ENCODE results near the gene METTL25B. TPM values are rescaled to one million over a fixed set of nuclear protein-coding genes. Genes with fewer than 3 reads are reported as not detected.
A peak's percentile ranks its signal among the peaks of the same experiment; 100 is the strongest.

METTL25B gene
- total and polyA plus RNA-seq, 10 of the 15 experiments (the other 5 are each of a cell fraction or from before 2014, with no cell fraction given), result 5.9 to 25.2 (median 13.5) TPM

GRCh38 chr1:156705321-156705917, 22.9 kb upstream of the METTL25B start, which contains the start of gene CRABP2:
TSS of gene CRABP2 (minus strand) at chr1:156705583. CDS start at chr1:156705446, 137 bp downstream.
- no peaks in the 10 kb centered on the region for H3K79me2 ChIP-seq (ENCODE audit: control insufficient read depth, insufficient read depth, low read length)
- H3K4me1 ChIP-seq (ENCODE audit: control insufficient read depth, insufficient read depth, low read length), result peaks cover 6% of the 10 kb centered on the region
- no peaks in the 10 kb centered on the region; the same call in 1 of the 2 replicates for H4K20me1 ChIP-seq (ENCODE audit: control insufficient read depth, insufficient read depth)
- H2AFZ ChIP-seq (ENCODE audit: control insufficient read depth, low read depth, low read length), result peak within 1 kb of the TSS; percentile 44
- peak within 1 kb of the TSS; percentile 35; the same call in 1 of the 2 replicates for H3K4me3 ChIP-seq
- TF ChIP-seq NFYB (IDR thresholded peaks at IDR 0.05; ENCODE audit: insufficient read depth, low read depth, low read length) (no peak), ZZZ3 (IDR thresholded peaks at IDR 0.05; ENCODE audit: control insufficient read depth, insufficient read length, low read depth) (no peak), ZNF217 (IDR thresholded peaks at IDR 0.05) (no peak), BACH1 (IDR thresholded peaks at IDR 0.05; ENCODE audit: borderline replicate concordance) (no peak), SUZ12 (IDR thresholded peaks at IDR 0.05; ENCODE audit: unreplicated experiment) (peak; percentile 70), NFIC (IDR thresholded peaks at IDR 0.05; ENCODE audit: low read depth, low read length) (no peak), ZBTB4 (CRISPR knock-in tag; IDR thresholded peaks at IDR 0.05) (no peak), ZNF622 (IDR thresholded peaks at IDR 0.05) (no peak)
- no peak within 1 kb of the TSS for H3K9ac ChIP-seq (ENCODE audit: control insufficient read depth, insufficient read depth, low read length)
- SMC1A ChIA-PET (ENCODE audit: uncharacterized antibody, unreplicated experiment), result interaction anchor here (0.8 to 2.4 kb wide), 4 partner anchors 16 to 21 kb away, joined by 3 to 11 read pairs (median 7); no protein-coding TSS in a partner anchor
- in situ Hi-C loops (cut with MboI) (no loop called here), intact Hi-C loops (cut with micrococcal nuclease; ENCODE audit: unreplicated experiment) (no loop called here)
- no peaks in the 10 kb centered on the region for H3K9me3 ChIP-seq (replicated peaks; ENCODE audit: control insufficient read depth, insufficient read depth, low read length)
- FAIRE-seq (no peak), DNase-seq (ENCODE audit: low read depth, low spot score) (no peak), ATAC-seq (peak; percentile 31)
- peak within 1 kb of the TSS; percentile 90 for H3K4me2 ChIP-seq (ENCODE audit: control insufficient read depth, insufficient read depth)
- RAD21 ChIA-PET (ENCODE audit: unreplicated experiment), result interaction anchor here (1.5 to 3.6 kb wide), 5 partner anchors 8 to 81 kb away, joined by 4 to 28 read pairs (median 15); no protein-coding TSS in a partner anchor
- H3K27ac ChIP-seq (ENCODE audit: control insufficient read depth, insufficient read depth), result no peak within 1 kb of the TSS
- peaks cover 10 to 15% of the 10 kb centered on the region in 2 experiments for H3K27me3 ChIP-seq (replicated peaks in 1 of 2; ENCODE audit: control insufficient read depth in 2 of 2, insufficient read depth in 2 of 2, low read length in 1 of 2)
- CTCF ChIA-PET, result interaction anchor here (1.0 to 9.5 kb wide), 23 partner anchors 11 to 184 kb away, joined by 3 to 157 read pairs (median 4); partner anchors contain the start of genes HAPLN2, INSRR, ISG20L2 and METTL25B
- WGBS (ENCODE audit: insufficient coverage, insufficient replicate concordance, low lambda C conversion rate, missing lambda C conversion rate), result 6% methylated on average over 41 of the region's 42 CpGs
- POLR2A ChIA-PET, result interaction anchor here (0.6 kb wide), 1 partner anchor 18 kb away, joined by 3 read pairs; no protein-coding TSS in a partner anchor
- BruUV-seq (replicated peaks), result no TSS peak
- no peaks in the 10 kb centered on the region; a peak in 1 of 4 replicates for H3K36me3 ChIP-seq (ENCODE audit: control insufficient read depth in 2 of 2, insufficient read depth in 2 of 2, low read length in 1 of 2)

All from GM12878 (cell line).